Measurements from ENCODE around the gene LIN7C.
A peak's percentile ranks its signal among the peaks of the same experiment; 100 is the strongest.

LIN7C gene

GRCh38 chr11:27507557-27508322, 1.2 kb upstream of the LIN7C start:
- DNase-seq, result no peak

DNA sequence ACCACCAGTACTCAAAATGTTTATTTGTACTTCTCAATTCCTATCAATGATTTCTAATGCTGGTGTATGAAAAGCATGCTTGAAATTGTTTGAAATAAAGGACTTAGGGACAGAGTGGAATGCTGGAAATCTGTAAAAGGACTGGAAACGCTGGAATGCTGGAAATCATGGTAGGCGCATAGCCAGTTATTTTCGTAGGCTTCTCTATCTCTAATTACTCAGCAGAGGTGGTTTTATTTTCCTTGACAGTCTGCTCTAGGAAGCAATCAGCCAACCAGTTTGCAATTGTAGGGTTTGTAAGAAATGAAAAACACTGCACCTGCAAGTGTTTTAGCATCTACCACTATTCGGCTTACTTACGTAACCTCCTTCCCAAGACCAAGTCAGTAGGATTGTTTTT, 788 bp downstream of the LIN7C start:
- no peak for DNase-seq

DNA sequence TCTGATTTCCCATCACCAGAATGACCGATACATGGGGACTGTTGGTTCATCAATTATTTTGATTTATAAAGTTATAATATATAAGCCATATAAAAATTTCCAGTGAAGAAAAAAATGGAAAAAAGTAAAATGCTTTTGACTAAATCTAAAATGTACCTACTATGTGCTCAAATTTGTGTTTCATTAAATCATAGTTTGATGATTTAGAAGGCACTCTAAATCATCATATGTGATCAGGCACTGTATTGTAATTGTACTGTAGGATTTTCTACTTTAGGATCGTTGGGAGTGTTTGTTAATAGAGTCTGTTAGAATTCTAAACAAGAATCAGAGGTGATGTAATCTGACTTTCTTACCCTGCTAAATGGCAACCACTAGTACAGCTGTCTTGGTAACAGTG, 2.4 kb downstream of the LIN7C start:
- DNase-seq, result no peak

- DNase-seq, result no peak
Observed at GRCh38 chr11:27501100-27501499, 5.5 kb downstream of the LIN7C start.

DNA sequence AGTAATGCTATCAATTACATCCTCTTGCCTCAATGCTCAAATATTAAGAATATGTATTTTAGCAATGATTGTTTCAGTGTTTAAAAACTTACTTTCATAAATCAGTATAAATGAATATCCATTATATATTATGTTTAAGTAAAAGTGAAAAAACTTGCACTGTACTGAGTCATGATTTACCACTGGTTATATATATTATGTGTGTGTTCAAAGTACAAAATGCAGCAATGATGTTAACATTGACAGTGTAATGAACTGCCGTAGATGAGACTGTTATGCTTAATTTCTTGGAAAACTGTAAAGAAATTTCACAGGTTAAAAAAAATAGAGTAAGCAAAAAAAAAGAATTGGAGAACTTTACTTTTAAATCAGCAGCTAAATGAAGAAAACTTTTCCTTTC, 8.7 kb downstream of the LIN7C start:
- DNase-seq, result no peak

- DNase-seq, result peak in 1 of 2 experiments; percentile 46
Observed at GRCh38 chr11:27497284-27497866, 9.2 kb downstream of the LIN7C start.

DNA sequence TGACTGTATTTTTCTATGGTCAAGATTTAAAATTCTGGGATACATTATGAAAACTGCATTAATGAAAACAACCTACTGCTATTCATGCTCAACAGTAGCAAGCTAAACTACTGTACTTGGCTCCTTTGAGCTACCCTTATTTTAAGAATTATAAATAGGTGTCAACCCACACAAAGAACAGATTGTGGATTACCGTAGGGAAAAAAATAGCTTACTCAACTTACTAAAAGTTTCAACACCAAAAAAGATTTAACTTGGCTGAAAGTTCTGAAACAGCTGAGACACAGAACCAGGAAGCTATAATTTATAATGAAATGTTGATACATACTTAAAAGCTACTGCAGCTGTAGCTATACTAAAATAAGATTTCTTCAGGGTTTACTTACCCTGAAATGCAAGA, 10.1 kb downstream of the LIN7C start:
- DNase-seq, result no peak

DNA sequence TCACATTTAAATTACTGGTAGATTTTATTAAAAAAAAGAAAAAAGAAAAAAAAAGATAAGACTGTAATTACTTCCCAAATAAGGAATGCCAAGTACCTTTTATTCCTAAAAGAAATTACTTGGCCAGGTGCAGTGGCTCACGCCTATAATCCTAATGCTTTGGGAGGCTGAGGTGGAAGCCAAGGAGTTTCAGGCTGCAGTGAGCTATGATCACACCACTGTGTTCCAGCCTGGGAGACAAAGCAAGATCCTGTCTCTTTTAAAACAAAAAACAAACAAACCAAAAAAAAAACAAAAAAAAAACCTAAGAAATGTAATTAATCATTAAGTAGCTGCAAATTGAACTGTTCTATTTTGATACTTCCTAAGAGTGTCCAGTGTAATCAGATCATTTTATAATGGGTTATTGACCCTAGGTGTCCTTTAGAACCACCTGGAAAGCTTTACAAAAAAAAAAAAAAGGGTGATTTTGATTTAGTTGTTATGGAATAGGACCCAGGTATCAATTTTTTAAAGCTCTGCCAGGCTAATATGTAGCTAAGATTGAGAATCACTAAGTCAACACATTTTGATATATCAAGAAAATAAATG, 10.8 kb downstream of the LIN7C start:
- DNase-seq, result no peak

DNA sequence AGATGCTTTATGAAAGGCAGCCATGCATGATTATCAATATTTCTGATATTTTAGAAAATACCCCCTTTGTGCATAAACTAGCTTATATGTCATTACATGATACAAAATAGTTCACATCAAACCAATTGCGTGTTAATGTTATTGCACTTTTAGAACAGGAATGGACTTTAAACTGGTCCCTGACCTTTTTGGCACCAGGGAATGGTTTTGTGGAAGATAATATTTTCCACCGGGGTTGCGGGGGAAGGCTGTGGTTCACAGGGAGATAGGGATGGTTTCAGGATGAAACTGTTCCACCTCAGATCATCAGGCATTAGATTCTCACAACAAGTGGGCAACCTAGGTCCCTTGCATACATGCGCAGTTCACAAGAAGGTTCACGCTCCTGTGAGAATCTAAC, 17.5 kb downstream of the LIN7C start:
- no peak for DNase-seq

GRCh38 chr11:27487706-27488105, 18.9 kb downstream of the LIN7C start:
- no peak for DNase-seq

DNA sequence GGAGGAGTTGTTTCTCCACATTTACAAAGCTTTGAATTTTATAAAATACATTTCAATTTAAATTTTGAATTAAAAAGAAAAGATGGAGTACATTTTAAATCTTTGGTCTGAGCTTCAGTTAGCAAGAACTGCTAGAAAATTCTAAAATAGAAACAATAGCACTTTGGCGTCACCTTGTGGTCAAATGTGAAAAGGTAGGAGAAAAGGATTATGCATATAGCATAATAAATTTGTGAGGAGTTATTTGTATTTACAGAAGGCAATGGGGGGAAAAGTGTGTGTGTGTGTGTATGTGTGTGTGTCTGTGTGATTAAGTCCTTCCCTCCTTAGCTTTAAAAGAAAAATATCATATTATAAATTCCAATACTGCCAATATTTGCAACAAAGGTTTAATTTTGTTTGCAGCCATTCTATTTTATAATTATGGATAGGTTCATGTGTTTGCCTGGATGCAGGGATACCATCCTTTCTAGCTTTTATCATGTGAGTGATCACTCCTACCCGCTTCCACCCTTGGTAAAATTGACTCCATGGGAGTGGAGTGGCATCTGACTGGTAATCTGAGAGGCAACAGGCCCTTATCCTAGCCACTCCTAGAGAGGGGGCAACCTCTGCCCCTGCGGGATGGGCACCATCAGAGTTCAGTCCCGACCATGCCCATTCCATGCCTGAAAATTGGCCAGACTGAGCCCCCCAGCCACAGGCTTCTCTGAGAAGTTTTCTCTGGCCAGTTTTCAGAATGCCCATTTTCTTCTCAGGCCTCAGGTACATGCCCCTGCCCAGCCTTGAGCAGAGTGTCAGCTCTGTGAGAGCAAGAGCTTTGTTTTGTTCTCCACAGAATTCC, 20.4 kb downstream of the LIN7C start:
- DNase-seq, result peak; percentile 59 to 79

- DNase-seq, result no peak
Observed at GRCh38 chr11:27482793-27483192, 23.8 kb downstream of the LIN7C start.

GRCh38 chr11:27481992-27482391, 24.6 kb downstream of the LIN7C start:
- DNase-seq, result no peak

DNA sequence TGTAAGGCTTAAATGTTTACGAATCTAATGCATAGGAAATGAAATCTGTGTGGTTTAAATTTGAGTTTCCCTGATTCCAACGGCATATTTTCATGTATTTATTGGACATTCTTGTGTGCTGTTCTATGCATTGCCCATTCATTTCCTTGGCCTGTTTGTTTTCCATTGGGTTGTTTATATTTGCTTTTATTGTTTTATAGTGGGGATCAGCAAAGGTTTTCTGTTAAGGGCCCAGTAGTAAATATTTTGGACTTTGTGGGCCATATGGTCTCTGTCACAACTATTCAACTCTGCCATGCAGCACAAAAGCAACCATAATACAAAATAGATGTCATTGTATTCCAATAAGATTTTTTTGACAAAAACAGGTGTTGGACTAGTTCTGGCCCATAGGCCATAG, 28.7 kb downstream of the LIN7C start:
- no peak for DNase-seq

DNA sequence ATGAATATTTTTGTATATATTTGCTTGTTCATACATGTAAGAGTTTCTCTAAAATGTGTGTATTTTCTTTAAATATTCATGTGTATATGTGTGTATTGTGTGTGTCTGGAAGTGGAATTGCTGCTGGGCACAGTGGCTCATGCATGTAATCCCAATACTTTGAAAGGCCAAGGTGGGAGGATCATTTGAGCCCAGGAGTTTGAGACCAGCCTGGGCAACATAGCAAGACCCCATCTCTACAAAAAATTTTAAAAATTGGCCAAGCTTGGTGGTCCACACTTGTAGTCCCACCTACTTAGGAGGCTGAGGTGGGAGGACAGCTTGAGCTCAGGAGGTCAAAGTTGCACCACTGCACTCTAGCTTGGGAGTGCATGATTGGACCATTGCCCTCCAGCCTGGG, 29.3 kb downstream of the LIN7C start:
- DNase-seq, result no peak

GRCh38 chr11:27475622-27476021, 30.9 kb downstream of the LIN7C start:
- no peak for DNase-seq

DNA sequence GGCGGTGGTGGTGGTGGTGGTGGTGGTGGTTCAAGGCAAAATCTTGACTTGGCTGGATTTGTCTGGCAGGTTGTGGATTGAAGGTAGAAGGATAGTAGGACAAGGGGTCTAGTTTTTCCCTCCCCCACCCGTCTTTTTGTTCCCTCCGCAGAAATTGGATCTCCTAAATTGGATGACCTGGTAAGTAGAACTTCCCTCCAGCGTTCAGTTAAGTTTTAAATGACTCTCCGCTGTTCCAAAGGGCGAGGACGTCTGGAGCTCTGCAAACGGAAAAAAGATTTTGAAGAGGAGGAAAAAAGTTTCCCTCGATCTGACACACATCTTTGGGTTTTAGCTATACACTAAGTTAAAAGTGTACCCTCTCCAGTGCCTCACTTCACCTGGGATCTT, 33.6 kb downstream of the LIN7C start:
- no peak for DNase-seq

DNA sequence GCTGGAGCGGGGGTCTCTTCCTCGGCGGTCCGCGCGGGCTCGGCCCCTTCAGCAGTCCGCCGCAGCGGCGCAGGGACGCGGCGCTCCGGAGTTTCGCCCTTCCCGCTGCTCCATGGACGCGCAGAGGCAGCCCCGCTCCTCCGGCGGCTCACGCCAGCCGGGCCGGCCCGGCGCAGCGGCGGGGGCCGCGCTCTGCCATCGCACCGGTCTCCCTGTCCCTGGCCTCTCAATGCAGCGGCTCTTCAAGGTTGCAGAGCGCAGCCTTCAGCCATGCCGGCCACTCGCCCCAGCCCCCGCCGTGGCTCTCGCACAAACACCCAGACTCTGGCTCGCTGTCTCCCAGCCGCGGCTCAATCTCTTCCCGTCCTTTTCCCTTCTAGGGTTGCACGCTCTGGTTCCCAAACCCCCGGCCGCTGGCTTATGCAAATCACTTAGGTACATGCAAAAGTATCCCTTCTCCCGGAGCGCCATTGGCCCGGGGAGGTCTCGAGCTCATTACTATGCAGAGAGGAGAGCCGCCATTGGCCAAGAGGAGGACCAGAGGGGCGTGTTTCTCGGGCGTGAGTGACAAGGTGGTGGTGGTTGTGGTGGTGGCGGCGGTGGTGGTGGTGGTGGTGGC, 34.1 kb downstream of the LIN7C start, which contains the start of gene LGR4:
TSS of gene LGR4 (minus strand) at position 393 of the 619 bp plus-strand sequence. CDS start 488 bp downstream, outside the sequence.
- peak; percentile 99 for DNase-seq

DNA sequence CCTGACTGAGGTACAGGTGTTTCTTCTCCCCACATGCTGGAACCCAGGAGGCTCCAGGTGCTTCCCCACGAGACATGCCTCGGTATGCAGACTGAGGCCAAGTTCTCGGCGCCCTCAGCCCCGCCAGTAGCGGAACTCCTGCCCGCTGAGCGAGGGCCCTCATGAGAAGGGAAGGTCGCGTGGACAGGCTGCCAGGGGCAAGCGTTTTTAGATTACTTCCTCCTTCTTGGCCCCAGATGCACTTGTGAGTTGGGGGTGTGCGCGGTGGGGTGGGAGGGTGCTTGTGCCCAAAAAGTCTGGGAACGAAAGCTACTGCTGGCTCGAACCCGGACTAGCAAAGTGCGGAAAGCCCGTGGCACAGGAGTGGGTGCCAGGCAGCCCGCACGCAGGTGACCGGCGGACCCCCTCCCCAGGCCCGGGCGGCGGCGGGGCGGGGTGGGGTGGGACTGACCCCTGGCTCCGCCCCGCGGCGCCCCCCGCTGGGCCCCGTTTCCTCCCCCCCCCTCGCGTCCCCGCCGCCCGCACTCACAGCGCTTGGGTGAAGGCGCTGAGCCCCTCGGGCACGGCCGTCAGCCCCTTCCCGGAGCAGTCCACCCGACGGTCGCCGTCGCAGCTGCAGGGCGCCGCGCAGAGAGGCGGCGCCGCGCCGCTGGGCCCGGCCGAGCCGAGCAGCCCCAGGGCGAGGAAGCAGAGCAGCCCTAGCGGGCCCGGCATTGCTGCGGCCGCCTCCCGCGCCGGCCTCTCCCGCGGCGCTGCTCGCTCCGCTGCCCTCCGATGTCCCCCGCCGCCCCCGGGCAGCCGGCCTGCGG, 34.8 kb downstream of the LIN7C start:
- DNase-seq, result peak in 1 of 2 experiments; percentile 78

- peak; percentile 44 to 69 for DNase-seq
Observed at GRCh38 chr11:27470826-27471588, 35.6 kb downstream of the LIN7C start.

- DNase-seq, result no peak
Observed at GRCh38 chr11:27470166-27470565, 36.4 kb downstream of the LIN7C start.
